Retinal pigment epithelial cell (primary cell): Measurements from ENCODE around the gene LPCAT3.
"Not testable (repeated sequence)": the region's sequence is repeated elsewhere in the genome, so short reads cannot be mapped to it uniquely, and the experiment has no call there.

Experiments
- DNase-seq: peaks from one replicate; pipeline ENCODE4 v3.0.0-alpha.2; 2010; ENCODE audit warnings: low read depth
- H3K4me3 ChIP-seq: 2 replicates; pipeline ENCODE4 v1.5.1; 2011; ENCODE audit warnings: mild to moderate bottlenecking, low read length, control low read depth, moderate library complexity
- CTCF ChIP-seq: conservative IDR thresholded peaks from 2 replicates; pipeline ENCODE4 v1.5.1; 2011; ENCODE audit warnings: low read depth, low read length, control low read depth, inconsistent platforms

Gene LPCAT3

GRCh38 chr12:7061138-7061537 lies 42.9 kb upstream of the LPCAT3 start:
- peak overlapping the region; percentile 30 for H3K4me3 ChIP-seq
- no peak for TF ChIP-seq CTCF
- no peak for DNase-seq

- TF ChIP-seq CTCF: peak; percentile 88
- DNase-seq: peak; percentile 85
- H3K4me3 ChIP-seq: peak within 1 kb of the TSS; percentile 30
Measured at GRCh38 chr12:7060353-7060954, 42.2 kb upstream of the LPCAT3 start, which contains the start of gene C1S. C1S (plus strand) TSS chr12:7060718; CDS start chr12:7061913, 1,195 bp downstream.

- DNase-seq: no peak
- no peak overlapping the region for H3K4me3 ChIP-seq
- TF ChIP-seq CTCF: no peak
Measured at GRCh38 chr12:7059780-7060179, 41.5 kb upstream of the LPCAT3 start.

- H3K4me3 ChIP-seq: no peak overlapping the region
- no peak for DNase-seq
Measured at GRCh38 chr12:7058850-7059395, 40.6 kb upstream of the LPCAT3 start.

GRCh38 chr12:7058163-7058845 lies 40.0 kb upstream of the LPCAT3 start:
- peak; percentile 51 for DNase-seq
- no peak for TF ChIP-seq CTCF
- H3K4me3 ChIP-seq: no peak overlapping the region

More at GRCh38 chr12:7058850-7059395, 40.6 kb upstream of the LPCAT3 start:
- TF ChIP-seq CTCF: no peak

- H3K4me3 ChIP-seq, DNase-seq: not testable (repeated sequence)
Measured at GRCh38 chr12:7055736-7056135, 37.5 kb upstream of the LPCAT3 start.

GRCh38 chr12:7054925-7055324 lies 36.6 kb upstream of the LPCAT3 start:
- no peak for TF ChIP-seq CTCF
- DNase-seq: no peak
- no peak overlapping the region for H3K4me3 ChIP-seq

- not testable (repeated sequence) for DNase-seq, H3K4me3 ChIP-seq
Measured at GRCh38 chr12:7049973-7050372, 31.7 kb upstream of the LPCAT3 start.

- H3K4me3 ChIP-seq, DNase-seq: not testable (repeated sequence)
Measured at GRCh38 chr12:7049445-7049951, 31.2 kb upstream of the LPCAT3 start.
